Stimulated activated CD4-positive, alpha-beta T cell treated with anti-CD3 and anti-CD28 coated beads, Interleukin-2, amount 100 ng/mL, for 4 hours (primary cell): ENCODE measurements around the gene PRSS36.
"Not testable (repeated sequence)": the region's sequence is repeated elsewhere in the genome, so short reads cannot be mapped to it uniquely, and the experiment has no call there.

Source experiments
- DNase-seq: peaks from one replicate; pipeline ENCODE4 v3.0.0-alpha.2; 2020; ENCODE audit warnings: low read depth

PRSS36 gene

DNA sequence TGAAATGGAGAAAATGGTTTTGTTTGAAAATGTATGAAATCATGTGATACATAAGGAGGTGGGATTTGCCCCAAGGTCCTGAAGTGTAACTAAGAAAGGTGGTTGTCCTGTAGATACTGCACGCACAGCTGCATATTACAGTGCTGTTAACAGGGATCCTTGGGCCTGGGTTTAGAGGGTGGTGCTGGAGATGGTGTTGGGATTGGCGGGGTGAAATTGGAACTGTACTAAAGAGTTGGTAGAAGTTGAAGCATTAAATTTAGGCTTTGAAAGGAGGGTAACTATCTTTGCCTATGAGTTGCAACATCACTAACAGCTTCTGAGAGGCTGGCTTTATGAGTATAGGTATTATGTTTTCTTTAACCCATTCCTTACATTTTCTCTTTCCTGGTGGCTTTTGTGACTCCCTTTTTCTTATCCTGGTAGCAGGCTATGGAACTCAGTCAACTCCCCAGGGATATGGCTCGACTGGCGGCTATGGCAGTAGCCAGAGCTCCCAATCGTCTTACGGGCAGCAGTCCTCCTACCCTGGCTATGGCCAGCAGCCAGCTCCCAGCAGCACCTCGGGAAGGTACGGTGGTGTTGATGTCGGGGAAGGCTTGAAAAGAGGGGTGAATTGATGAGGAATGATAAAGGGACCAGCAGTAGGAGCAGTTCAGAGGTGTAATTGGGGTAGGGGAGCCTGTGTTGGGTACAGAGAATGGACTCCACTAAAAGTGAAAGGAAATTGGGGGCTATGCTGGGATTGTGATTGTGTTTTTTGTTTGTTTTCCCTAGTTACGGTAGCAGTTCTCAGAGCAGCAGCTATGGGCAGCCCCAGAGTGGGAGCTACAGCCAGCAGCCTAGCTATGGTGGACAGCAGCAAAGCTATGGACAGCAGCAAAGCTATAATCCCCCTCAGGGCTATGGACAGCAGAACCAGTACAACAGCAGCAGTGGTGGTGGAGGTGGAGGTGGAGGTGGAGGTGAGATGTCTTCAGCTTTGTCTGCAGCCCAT lies 33.9 kb upstream of the PRSS36 start:
- DNase-seq, result no peak

DNA sequence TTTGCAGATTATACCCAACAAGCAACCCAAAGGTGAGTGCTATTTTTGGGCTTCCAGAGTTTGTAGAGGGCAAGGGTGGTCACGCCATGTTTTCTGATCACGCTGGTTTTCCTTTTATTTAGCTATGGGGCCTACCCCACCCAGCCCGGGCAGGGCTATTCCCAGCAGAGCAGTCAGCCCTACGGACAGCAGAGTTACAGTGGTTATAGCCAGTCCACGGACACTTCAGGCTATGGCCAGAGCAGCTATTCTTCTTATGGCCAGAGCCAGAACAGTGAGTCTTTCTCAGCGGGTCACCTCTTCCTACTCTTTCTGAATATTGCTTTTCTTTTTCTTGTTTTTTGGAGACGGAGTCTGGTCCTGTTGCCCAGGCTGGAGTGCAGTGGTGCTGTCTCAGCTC lies 32.5 kb upstream of the PRSS36 start:
- DNase-seq, result no peak

DNA sequence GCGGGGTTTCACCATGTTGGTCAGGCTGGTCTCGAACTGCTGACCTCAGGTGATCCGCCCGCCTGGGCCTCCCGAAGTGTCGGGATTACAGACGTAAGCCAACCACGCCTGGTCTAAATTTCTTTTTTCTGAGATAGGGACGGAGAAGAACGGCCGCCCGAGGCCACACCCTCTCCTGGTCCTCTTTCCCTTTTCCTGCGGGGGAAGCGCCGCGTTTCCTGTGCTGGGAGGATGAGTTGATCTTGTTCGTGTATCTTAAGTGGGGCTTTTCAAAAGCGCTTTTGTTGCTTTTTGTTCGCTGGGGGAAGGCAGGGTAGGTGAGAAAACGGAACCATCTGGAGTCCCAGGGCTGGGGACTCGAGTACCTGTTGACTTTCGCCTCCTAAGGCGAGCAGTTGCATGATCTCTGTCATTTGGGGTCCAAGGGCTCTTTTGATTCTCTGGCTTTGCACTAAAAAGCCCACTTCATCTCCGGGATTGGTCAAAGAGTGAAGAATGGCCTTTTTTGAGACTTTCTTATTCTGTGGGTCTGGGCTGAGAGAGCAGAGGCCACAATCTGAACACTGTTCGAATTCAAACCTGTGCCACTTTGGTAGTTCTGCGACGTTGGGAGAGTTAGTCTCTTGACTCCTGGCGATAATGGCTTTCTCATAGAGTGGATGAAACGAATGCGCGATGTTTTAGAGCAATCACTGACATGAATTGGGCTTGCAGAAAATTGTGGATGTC lies 31.4 kb upstream of the PRSS36 start:
- DNase-seq, result no peak

DNA sequence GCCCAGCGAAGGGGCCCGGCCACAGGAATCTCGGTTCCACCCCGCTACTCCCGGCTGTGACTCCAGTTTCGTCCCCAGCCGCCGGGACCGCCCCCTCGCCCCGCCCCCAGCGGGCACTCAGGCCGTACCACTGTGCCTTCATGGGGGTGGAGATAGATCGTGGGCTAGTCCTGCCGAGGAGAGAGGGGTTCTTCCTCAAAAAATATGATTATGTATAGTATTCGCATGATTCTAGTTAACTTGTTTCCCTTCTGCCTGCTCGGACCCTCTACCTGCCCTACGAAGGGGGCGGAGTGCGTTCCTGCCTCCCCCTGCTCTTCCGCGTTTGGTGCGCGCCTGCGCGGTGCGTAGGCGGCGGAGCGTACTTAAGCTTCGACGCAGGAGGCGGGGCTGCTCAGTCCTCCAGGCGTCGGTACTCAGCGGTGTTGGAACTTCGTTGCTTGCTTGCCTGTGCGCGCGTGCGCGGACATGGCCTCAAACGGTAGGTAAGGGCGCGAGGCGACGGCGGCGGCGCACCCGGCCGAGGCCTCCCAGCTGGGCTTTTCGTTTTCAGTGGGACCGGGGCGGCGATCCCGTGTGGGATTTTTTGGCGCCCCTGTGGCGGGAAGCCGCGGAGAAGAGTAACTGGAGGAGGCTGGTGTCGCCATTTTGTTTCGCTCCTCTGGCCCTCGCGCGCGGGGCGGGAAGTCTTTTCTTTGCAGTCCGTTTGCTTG lies 30.0 kb upstream of the PRSS36 start, which contains the start of gene FUS:
TSS of gene FUS (plus strand) at position 393 of the 713 bp plus-strand sequence. CDS start at position 469, 76 bp downstream.
- DNase-seq, result peak; percentile 81

DNA sequence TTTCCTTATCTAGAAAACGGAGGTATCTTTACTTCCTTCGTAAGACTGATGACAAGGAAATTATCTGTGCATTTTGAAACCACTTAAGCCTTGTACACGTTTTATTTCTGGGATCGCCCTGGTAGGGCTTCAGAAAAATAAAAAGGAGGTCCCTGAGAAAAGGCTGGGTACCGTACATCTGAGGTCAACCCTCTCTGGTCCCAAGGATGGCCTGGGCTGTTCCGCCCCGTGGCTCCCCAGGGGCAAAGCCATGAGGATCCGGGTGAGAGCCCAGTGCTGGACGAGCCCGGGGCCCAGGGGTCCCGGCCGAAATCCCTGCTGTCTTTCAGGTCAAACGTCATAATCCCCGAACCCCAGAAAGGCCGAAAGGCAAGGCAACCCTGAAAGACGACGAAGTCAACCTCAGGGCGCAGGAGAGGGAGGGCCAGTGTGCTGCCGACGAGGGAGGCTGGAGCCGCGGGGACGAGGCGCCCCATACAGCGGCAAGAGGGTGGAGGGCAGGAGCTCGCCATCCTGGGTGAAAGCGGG lies 29.4 kb upstream of the PRSS36 start:
- no peak for DNase-seq

DNA sequence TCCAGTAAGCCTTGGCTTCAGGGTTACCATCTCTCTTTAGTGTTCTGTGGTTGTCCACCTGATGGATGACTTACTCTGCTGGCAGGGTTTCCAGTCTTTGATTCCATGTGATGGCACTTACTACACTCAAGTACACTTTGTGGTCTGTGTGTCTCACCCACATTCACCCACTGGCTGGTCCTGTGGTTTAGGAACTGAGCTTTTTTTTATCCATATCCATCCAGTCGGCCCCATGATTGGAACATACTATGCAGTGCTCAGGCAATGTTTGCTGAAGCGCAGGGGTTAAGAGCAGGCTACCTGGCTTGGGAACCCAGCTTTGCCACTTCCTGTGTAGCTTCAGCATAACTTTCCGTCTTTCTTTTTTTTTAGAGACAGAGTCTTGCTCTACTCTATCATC lies 27.3 kb upstream of the PRSS36 start:
- no peak for DNase-seq

DNA sequence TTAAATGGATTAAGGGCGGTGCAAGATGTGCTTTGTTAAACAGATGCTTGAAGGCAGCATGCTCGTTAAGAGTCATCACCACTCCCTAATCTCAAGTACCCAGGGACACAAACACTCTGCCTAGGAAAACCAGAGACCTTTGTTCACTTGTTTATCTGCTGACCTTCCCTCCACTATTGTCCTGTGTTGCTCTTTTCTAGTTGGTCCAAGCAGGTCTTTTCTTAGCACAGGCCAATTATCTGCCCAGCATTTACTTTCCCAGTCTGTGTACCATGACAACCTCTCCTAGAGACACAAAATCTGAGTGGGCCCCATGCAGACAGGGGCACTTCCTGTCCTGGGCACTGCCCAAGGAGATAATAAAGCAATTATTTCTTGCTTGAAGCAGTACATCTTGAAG lies 20.2 kb upstream of the PRSS36 start:
- not testable (repeated sequence) for DNase-seq

DNA sequence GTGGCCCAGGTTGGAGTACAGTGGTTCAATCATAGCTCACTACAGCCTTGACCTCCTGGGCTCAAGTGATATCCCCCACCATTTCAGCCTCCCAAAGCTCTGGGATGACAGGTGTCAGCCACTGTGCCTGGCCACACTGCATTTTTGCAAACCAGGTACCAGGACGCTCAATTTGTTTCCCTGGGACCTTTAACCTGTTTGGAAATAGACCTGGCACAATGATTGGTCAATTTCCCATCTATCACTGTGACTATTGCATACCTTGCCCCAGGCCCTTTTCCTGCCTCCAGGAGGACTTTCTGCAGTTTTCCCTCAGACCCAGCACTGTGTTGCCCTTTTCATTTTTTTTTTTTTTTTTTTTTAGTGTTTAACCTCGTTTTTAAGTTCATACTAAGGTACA lies 19.0 kb upstream of the PRSS36 start:
- DNase-seq, result no peak

DNA sequence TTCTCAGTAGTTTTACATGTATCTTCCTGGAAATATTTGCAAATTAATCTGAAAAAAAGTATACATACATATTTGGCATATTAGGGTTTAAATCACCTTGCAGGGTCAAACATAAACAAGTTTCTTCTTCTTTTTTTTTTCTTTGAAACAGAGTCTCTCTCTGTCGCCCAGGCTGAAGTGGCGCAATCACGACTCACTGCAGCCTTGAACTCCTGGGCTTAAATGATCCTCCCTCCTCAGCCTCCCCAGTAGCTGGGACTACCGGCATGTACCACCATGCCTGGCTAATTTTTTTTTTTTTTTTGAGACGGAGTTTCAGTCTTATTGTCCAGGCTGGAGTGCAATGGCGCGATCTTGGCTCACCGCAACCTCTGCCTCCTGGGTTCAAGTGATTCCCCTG lies 17.4 kb upstream of the PRSS36 start:
- no peak for DNase-seq

DNA sequence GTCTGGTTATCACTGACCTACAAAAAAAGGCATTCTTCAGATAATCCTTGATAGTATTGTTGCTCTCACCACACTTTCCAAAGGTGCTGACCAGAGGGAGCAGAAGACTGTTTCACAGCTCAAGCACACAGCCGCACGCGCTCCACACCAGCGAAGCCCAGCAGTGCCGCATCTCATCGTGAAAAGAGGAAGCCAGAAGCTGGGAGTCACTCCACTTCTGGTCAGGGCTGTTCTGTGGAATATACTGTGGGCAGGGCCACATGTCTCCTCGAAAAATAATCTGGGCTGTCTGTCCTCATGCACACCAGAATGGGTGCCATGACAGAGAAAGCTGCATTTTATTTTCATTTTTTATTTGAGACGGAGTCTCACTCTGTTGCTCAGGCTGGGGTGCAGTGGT lies 7.3 kb upstream of the PRSS36 start:
- DNase-seq, result no peak

DNA sequence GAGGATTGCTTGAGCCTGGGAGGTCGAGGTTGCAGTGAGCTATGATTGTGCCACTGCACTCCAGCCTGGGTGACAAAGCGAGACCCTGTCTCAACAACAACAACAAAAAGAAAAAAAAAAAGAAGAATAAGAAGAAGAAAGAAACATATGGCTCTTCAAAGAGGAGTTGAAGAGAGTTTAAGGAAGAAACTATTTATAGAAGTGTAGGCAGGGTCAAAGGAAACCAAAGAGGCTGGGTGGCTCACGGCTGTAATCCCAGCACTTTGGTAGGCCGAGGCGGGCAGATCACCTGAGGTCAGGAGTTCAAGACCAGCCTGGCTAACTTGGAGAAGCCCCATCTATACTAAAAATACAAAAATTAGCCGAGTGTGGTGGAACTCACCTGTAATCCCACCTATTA lies 1.1 kb upstream of the PRSS36 start:
- DNase-seq, result not testable (repeated sequence)

DNA sequence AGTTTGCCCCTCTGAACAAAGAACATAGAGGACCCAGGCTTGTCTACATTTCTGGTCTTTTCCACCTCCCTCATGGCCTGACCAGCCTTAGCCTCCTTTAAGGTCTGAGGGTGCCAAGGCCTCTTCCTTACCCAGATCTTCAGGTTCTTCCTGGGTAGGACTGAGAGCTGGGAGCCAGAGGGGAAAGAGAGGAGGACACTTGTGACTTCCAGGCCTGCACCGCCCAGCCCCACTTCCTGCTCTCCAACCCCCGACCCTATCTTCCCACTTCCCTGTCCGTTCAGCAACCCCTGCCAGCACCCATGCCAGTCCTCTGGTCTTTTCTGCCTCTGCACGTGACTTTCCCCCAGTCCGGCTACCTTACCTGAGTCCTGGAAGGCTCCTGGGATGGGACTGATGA lies 534 bp downstream of the PRSS36 start:
- no peak for DNase-seq

DNA sequence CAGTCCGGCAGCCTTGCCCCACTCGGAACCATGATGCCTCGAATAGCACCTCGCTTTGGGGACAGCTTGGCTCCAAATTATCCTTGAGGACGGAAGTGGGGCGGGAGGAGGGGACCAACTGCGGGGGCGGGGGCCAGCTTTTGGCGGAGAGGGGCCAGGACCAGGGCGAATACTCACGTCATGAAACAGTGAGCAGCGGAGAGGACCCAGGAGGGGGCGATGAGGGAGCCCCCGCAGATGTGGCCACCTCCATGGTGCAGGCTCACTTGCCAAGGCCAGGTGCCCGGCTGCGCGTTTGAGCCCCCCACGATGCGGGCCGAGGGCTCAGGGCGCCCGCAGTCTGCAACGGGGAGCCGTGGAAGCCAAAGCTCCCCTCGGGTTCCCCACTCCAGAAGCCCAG lies 970 bp downstream of the PRSS36 start:
- no peak for DNase-seq

DNA sequence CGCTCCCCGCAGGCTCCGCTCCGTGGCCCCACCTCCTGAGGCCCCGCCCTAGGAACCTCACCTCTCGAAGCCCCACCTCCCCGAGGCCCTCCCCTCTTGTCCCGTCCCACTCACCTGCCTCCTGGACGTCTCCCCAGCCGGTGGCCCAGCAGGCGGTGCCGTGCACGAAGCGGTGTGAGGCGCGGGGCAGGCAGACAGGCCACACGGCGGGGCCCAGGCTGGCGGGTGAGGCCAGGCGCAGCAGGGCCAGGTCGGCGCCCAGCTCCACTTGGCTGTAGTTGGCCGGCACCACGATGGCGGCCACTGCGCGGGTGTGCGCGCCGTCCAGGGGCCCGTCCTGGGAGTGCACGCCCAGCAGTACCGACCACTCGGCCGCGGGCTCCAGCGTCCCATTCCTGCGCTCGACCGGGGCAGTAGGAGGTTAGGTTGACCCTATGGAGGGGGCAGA lies 1.6 kb downstream of the PRSS36 start:
- DNase-seq, result no peak

DNA sequence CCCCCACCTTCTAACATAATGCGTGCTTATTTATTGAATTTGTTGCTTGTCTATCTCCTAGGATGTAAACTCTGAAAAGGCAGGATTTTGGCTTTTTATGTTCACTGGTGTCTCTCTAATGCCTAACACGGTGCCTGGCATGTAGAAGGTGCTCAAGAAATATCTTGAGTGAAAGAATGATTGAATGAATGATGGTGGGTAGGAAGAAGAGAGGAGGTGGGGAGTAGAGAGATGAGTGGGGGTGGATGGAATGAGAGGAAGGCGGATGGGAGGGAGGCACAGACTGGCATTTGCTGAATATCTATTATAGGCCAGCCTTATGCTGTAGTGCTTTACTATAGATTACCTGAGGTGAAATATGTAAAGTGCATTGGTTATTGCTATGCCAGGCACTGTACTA lies 2.3 kb downstream of the PRSS36 start:
- DNase-seq, result no peak

DNA sequence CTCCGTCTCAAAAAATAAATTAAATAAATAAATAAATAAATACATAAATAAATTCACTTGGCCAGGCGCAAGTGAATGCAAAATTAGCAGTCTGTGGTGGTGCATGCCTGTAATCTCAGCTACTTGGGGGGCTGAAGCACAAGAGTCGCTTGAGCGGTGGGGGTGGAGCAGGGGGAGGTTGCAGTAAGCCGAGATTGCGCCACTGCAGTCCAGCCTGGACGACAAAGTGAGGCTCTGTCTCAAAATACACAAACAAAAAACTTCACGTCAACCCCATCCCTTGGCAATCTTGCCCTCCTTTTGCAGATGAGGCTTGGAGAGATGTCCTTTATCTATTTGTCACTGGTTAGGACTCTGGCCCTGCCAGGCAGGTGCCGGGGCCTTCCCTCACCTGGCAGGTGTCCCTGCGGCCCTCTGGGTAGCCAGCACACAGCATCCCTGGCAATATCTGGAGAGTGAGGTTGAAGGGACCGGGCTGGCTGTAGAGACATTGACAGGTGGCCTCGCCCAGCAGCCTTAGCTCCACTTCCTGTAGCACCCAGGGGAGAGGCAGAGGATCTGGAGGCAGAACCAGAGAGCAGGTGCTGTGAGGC lies 4.4 kb downstream of the PRSS36 start:
- no peak for DNase-seq

DNA sequence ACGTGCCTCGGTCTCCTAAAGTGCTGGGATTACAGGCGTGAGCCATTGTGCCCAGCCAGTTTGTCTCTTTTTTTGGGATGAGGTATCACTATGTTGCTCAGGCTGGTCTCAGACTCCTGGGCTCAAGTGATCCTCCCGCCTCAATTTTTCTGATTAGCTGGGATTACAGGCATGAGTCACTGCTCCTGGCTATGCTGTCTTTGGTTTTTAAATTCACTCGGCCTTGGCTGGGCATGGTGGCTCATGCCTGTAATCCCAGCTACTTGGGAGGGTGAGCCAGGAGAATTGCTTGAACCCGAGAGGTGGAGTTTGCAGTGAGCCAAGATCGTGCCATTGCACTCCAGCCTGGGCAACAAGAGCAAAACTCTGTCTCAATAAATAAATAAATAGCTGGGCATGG lies 5.4 kb downstream of the PRSS36 start:
- not testable (repeated sequence) for DNase-seq

DNA sequence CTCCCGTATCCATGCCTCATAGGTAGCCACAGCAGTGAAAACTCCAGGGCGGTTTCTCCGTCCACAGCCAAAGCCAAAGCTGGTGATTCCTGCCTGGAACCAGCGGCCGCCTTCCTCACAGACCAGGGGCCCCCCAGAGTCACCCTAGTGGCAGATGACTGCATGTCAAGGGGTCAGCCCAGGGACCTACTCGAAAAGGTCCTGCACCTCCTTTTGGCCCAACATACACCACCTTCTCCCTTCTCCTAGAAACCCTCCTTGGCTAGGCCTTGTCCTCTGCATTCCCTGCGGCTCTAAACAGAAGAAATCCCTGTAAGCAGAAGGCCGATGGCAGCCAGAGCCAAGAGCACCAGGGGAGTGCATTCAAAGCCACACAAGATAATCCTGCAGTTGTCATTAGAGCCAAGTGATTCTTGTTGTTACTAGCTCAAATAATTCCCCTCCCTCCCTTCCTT lies 6.1 kb downstream of the PRSS36 start:
- no peak for DNase-seq

DNA sequence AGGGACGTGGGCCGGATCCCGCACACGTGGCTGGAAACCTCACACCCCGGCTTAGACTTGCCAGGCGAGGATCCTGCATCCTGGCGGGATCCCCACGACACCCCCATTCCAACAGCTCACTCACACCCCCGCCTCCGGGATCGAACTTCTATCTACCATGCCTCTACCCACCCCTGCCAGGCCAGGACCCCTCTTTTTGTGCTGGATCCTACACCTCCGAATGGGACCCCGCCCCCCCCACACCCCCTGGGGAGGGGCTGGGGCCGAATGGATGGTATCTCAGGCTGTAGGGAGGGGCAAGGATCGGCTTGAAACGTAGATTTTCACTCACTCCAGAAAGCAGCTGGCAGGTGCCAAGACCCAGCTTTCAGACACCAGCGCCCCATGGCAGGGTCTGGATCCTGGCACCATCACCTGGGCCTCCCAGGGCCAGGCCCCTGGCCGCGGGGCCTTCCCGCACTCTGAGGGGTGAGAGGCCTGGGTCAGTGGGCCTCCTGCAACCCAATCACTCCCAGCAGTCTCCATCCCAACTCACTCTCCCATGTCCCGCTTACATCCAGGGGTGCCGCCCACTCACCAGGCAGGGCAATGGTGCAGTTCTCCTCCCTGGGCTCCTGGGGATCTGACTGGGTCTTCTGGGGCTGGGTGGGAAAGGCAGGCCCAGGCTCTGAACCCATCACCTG lies 6.7 kb downstream of the PRSS36 start:
- no peak for DNase-seq

DNA sequence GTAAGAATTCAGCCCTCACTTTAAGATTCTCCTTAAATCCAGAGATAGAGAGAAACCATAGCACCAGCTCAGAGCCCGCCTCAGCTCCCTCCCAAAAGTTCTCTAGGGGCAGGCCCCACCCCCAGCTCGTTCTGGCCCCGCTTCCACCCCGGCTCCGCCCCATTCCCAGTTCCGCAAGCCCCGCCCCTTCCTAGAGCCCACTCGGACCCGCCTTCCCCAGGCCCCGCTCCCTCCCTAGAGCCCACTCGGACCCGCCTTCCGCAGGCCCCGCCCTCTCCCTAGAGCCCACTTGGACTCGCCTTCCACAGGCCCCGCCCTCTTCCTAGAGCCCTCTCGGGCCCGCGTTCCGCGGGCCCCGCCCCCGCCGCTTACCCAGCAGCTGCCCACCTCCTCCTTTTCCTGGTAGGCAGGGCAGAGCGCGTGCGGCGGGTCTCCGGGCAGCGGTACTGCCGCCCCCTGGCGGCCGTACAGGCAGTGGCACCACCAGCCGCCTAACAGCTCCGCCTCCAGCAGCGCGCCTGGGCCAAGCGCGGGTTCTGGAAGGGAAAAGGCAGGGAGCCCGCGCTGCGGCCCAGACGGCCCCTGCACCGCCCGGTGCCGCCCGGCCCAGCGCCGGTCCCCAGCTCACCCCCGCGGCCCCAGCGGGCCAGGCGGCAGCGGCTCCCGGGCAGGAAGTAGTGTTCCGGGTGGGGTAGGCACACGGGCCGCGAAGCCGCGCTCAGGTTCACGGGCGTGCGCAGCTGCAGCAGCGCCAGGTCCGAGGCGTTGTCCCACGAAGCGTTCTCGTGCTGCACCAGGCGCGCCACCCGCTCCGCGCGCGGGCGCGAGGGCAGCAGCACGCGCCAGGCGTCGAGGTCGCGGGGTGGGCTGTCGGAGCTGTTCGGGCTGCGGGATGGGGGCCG lies 7.5 kb downstream of the PRSS36 start:
- DNase-seq, result peak; percentile 97
